Endothelial cell of hepatic sinusoid (primary cell): ENCODE results near the gene GALT.
"Not testable (repeated sequence)": the region's sequence is repeated elsewhere in the genome, so short reads cannot be mapped to it uniquely, and the experiment has no call there.

Source experiments
- in situ Hi-C: cut with HindIII; loops from 2 replicates; pipeline ENCODE4 v1.10.0; 2017; ENCODE audit warnings: low sequenced_read_pairs

Gene GALT

GRCh38 chr9:34627716-34628655 lies 18.5 kb upstream of the GALT start:
- in situ Hi-C loops: no loop called here

DNA sequence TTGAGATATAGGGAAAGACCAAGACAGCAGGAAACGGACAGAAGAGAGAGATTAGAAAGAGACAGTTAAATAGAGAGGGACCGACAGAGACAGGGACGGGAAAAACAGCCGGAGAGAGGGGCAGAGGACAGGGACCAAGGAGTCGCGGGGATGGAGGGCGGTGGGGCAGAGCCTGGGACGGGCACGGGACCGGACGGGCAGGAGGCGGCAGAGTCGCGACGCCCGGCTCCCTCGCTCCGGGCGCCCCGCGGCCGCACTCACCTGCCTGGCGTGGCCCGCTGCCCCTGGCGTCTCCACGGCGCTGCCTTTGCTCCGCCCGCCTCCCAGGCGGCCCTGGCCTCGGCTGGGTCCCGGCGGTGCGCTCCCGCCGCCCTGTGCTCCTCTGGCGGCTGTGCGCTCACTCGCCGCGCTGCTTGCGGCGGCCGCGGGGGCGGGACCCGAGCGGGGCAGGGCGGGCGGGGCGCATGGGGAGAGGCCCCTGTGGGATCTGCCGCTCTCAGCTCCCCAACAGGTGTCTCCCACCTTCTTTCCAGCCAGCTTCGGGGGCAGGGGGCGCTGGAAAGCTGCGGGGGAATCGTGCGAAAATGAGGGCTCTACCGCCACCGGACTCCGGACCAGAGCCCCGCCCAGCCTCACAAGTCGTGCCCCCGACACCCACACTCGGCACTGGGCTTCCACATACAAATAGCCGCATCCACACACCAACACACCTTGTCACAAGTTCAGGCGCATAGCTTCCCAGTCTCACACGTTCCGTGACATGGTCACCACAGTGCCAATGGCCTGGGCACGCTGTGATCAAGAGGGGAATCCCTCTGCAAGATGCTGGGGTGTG lies 17.6 kb upstream of the GALT start, which contains the start of gene ARID3C:
Gene ARID3C (minus strand): TSS at position 411 of the 835 bp plus-strand sequence. CDS start 1,052 bp downstream, outside the sequence.
- in situ Hi-C loops: no loop called here

GRCh38 chr9:34629491-34629808 lies 17.0 kb upstream of the GALT start:
- in situ Hi-C loops: no loop called here

DNA sequence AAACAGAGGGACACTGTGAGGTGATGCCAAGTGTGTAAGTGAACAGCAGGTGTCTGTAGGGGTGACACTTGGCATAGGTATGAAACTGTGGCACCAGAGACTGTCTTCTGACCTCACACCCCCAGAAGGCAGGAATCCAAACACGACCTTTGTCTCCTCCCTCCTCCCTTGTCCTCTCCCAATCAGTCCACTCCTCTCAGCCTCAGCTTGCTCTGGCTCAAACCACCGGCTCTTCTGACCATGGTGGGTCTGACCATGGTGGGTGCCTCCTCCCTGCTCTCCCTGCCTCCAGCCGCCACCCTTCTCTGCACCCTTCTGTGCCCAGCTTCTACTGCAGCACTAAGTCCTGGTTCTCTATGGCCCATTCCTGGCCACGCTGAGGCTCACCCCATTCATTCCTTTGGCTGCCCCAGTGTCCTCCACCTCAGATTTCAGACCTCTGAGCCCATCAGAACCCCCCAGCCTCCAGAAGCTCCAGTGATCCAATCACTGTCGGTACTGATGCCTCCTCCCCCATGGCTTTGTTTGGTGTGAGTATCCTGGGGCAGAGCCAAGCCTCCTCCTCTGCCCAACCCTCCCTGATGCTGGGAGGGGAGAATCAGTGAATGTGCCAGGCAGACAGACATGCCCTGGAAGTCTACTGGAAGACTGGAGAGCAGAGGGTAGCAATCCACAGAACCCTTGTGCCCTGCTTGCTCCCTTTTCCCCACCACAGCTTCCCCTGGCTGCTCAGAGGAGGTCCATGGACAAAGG lies 15.9 kb upstream of the GALT start:
- in situ Hi-C loops: no loop called here

DNA sequence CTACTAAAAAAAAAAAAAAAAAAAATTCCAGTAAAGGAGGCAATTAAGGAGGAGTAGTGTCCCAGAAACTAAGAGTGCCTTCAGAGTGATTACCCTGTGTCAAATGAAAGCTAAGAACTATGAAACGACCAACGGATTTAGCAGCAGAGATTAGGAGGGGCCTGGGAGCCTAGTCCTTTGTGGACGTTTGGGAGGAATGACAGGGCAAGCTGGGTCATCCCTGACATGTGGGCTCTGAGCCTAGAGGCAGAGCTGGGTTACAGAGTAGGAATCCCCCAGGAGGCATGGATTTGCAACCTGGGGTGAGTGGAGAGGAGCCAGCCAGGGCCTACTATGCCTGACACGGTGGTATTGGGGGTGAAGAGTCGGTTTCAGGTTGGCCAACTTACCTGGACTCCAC lies 13.3 kb upstream of the GALT start:
- in situ Hi-C loops: no loop called here

GRCh38 chr9:34633851-34634550 lies 12.5 kb upstream of the GALT start:
- in situ Hi-C loops: no loop called here

DNA sequence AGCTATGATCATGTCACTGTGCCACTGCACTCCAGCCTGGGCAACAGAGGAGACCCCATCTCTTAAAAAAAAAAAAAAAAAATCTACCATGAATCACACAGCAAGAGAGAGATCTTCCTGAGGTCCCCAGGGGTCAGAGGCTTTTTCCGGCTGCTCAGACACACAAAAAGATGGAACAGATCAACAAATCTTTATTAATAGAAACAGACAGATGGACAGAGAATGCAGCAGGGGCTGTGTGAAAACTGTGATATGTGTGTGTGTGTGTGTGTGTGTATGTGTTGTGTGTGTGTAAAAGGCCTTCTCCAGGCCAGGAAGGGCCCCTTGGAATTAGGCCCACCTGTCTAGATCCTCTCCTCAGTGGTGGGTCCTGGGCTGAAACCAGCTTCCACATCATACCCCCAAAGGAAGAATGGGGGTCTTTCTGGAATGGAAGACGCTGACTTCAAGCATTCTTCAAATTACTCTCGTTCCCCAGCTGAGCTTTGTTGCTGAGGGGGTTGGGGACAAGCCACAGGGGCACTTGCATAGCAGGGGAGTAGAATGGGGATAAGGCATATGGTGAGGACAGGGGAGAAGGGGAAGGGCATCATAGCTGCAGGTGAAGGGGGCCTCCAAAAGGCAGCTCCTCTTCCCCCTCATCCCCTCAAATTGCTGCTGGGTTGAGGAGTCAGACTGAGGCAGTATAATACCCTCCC lies 11.8 kb upstream of the GALT start:
- in situ Hi-C loops: no loop called here

- in situ Hi-C loops: no loop called here
These were observed 10.9 kb upstream of the GALT start for GRCh38 chr9:34635556-34635955.

GRCh38 chr9:34636791-34637355 lies 9.6 kb upstream of the GALT start:
- in situ Hi-C loops: no loop called here

- in situ Hi-C loops: no loop called here
These were observed 8.9 kb upstream of the GALT start, which contains the start of gene SIGMAR1 for GRCh38 chr9:34637356-34638137. Gene SIGMAR1 (minus strand): TSS chr9:34637787. CDS start chr9:34637697, 90 bp downstream.

DNA sequence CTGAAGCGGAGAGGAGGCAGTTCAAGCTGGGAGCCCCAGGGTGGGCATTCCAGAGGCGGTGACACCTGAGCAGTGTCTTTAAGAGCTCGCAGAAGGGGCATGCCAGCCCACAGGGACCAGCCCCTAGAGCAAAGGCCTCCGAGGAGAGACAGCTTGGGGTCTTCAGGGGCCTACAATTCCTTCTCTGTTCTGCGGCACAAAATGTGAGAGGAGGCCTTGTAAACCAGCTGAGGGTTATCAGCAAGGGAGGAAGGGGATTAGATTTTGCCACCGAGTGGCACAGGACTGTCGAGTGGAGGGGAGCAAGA lies 8.4 kb upstream of the GALT start:
- in situ Hi-C loops: no loop called here

DNA sequence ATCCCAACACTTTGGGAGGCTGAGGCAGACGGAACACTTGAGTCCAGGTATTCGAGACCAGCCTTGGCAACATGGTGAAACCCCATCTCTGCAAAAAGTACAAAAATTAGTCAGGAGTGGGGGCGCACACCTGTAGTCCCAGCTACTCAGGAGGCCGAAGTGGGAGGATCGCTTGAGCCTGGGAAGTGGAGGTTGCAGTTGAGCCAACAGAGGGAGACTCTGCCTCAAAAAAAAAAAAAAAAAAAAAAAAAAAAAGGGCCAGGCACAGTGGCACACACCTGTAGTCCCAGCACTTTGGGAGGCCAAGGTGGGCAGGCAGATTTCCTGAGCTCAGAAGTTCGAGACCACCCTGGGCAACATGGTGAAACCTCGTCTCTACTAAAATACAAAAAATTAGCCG lies 7.2 kb upstream of the GALT start:
- in situ Hi-C loops: not testable (repeated sequence)

DNA sequence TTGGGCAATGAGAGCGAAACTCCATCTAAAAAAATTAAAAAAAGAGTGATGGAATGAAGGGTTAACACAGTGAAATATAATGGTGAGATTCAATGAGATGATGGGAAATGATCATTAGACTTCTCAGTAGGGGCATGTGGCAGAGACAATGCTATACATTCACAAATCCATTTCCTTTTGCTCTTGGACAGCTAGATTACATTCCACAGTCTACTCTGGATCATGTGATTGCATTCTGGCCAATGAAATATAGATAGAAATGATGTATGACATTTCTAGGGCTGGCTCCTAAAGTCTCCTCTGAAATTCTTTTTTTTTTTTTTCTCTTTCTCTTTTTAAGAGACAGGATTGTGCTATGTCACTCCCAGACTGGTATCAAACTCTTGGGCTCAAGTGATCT lies 3.8 kb upstream of the GALT start:
- in situ Hi-C loops: no loop called here

DNA sequence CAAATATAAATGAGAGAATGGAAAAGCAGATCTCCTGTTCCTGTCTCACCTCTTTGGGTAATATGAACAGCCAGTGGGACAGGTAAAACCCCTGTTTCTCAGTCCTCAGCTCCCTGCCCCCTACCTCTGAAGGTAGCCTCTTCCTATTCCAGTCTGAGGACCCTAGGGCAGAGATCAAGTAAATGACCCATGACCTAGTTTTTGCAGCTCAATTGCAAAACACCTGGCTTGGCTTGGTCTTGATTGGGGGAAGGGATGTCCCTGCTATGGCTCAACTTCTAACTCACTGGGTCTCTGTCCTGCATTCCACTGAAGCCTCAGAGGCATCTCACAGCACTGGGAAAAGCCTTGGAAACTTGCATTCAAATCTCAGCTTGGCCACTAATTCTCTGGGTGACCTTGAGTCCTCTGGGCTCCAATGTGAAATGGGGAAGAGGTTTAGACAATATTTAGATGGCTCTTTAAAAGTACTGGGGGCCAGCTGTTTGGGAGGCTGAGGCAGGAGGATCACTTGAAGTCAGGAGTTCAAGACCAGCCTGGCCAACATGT lies 1.6 kb upstream of the GALT start:
- in situ Hi-C loops: no loop called here

- in situ Hi-C loops: no loop called here
These were observed 569 bp downstream of the GALT start for GRCh38 chr9:34647084-34647403.

DNA sequence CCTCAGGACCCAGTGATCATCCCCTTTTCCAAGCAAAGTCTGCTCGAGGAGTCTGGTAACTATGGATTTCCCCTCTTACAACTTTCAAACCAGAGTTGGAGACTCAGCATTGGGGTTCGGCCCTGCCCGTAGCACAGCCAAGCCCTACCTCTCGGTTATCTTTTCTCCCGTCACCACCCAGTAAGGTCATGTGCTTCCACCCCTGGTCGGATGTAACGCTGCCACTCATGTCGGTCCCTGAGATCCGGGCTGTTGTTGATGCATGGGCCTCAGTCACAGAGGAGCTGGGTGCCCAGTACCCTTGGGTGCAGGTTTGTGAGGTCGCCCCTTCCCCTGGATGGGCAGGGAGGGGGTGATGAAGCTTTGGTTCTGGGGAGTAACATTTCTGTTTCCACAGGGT lies 1.2 kb downstream of the GALT start:
- in situ Hi-C loops: no loop called here

- in situ Hi-C loops: no loop called here
These were observed 2.2 kb downstream of the GALT start for GRCh38 chr9:34648673-34649072.

- in situ Hi-C loops: no loop called here
These were observed 4.3 kb downstream of the GALT start for GRCh38 chr9:34650816-34651215.

DNA sequence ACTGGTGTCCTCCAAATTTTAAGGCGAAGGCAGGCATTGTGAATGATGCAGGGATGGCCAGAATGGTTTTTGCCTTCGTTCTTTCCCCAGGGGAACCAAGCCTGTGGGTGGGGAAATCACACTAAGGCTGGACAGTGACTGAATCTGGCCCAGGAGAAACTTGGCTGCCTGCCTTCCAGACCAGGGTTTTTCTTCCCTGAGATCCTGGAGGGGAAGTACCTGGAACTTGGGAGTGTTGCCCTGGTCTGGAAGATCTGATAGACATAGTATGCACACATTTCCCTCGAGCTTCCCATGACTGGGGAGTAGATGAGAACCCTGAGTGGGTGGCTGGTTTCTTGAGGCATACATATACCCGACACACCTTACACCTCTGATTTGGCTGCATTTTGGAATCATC lies 4.8 kb downstream of the GALT start:
- in situ Hi-C loops: no loop called here
